ENCODE measurements around the gene CNGA2.

The CNGA2 gene

DNA sequence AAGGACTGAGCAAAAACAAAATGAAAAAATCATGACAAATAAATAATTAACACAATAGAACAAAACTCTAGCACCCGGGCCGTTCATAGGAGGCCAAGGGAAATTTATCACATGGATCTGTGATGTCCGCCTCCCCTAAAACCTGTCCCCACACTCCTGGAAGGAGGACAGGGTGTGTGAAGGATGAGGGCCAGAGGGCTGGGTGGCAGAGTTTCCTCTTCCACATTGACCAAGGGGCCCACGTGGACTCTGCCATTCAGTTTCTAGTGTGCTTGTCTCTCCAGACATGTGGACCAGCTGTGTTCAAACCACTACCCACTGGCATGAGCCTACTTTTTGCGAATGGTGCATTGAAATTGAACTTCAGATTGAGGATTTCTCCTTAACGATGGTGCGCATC lies 33.0 kb upstream of the CNGA2 start:
- no peak for DNase-seq (ENCODE audit: low read depth)
- TF ChIP-seq, protein P1, sequence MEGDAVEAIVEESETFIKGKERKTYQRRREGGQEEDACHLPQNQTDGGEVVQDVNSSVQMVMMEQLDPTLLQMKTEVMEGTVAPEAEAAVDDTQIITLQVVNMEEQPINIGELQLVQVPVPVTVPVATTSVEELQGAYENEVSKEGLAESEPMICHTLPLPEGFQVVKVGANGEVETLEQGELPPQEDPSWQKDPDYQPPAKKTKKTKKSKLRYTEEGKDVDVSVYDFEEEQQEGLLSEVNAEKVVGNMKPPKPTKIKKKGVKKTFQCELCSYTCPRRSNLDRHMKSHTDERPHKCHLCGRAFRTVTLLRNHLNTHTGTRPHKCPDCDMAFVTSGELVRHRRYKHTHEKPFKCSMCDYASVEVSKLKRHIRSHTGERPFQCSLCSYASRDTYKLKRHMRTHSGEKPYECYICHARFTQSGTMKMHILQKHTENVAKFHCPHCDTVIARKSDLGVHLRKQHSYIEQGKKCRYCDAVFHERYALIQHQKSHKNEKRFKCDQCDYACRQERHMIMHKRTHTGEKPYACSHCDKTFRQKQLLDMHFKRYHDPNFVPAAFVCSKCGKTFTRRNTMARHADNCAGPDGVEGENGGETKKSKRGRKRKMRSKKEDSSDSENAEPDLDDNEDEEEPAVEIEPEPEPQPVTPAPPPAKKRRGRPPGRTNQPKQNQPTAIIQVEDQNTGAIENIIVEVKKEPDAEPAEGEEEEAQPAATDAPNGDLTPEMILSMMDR (IDR thresholded peaks at IDR 0.05; ENCODE audit: insufficient read depth, low read depth, low read length, missing control alignments), result no peak
- H3K4me3 ChIP-seq (ENCODE audit: low read depth, low read length), result no peak overlapping the region

DNA sequence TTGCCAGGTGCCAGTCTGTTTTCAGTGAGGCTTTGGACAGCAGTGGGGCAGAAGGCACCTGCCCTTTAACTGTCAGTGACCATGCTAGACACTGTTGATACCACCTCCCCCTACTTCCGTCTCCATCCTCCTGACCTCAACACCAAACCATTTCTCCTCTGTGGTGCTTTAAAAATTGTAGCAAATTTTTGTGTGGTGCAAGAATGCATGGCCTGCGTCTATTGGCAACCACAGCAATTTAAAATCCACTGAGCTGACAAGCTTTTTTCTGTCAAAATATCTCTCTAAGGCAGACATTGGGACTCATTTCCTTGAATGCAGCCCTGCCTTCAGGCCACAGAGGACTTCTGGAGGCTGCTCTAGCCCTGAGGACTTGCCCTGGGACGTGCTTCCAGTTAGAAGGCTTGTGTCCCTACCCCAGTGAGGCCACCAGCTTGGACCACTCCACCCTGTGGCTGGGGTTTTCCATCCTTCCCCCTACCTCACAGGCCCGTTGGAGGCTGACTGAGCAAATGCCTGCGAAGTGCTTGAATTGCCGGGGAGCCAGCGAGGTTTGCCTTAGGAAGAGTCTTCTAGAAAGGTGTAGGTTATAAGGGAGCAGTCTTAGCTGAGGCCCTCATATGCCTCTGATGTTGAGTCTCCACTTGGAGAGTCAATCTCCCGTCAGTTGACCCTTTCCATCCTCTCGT lies 32.4 kb upstream of the CNGA2 start:
- TF ChIP-seq, protein P1 (IDR thresholded peaks at IDR 0.05; ENCODE audit: insufficient read depth, low read depth, low read length, missing control alignments), result no peak
- H3K4me3 ChIP-seq (ENCODE audit: low read depth, low read length), result no peak overlapping the region
- DNase-seq (ENCODE audit: low read depth), result no peak

DNA sequence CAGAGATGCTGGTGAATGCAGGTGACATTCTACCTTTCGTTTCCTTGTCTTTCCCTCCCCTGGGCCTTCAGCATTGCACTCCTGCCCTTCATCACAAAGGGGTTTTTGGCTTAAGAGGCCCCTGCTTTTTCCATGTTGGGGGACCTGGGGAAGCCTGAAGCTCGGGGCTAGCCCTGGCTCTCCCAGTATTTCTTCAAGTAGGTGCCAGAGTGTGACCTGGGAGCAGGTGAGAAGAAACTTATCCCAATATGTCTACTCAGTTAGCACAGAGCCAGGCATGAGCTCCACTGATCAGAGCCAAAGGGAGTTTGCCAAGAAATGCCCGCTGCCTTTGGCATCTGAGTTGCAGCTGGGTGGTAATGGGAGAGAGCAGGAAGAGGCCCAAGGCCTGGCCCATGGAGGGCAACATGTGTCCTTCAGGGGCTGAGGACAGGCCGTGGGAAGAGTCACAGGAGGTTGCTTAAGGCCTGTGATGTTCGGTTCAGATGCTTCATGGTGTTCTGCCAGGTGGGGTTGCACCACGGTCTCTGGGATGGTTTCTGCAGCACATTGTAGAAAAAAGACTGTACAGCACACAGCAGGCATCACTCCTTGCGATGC lies 31.7 kb upstream of the CNGA2 start:
- DNase-seq (ENCODE audit: low read depth), result no peak
- TF ChIP-seq, protein P1 (IDR thresholded peaks at IDR 0.05; ENCODE audit: insufficient read depth, low read depth, low read length, missing control alignments), result no peak
- H3K4me3 ChIP-seq (ENCODE audit: low read depth, low read length), result no peak overlapping the region

DNA sequence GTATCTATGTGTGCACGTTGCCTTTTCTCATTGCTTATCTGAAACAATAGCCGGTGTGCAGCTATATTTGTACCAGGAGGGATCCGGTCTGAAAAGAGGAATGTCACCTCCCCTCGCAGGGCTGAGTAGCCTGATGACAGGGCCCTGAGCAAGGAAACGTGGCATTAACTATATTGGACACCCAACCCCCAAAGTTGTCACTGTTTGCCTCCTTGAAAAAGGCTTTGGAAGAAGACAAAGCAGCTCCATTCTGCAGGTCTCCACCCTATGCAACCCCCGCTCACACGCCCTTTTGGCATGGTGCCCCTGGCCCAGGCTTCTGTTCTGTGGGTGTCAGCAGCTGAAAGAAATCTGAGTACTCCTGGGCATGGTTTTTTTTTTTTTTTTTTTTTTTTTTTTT lies 31.1 kb upstream of the CNGA2 start:
- TF ChIP-seq, protein P1 (IDR thresholded peaks at IDR 0.05; ENCODE audit: insufficient read depth, low read depth, low read length, missing control alignments), result no peak
- no peak for DNase-seq (ENCODE audit: low read depth)
- no peak overlapping the region for H3K4me3 ChIP-seq (ENCODE audit: low read depth, low read length)

DNA sequence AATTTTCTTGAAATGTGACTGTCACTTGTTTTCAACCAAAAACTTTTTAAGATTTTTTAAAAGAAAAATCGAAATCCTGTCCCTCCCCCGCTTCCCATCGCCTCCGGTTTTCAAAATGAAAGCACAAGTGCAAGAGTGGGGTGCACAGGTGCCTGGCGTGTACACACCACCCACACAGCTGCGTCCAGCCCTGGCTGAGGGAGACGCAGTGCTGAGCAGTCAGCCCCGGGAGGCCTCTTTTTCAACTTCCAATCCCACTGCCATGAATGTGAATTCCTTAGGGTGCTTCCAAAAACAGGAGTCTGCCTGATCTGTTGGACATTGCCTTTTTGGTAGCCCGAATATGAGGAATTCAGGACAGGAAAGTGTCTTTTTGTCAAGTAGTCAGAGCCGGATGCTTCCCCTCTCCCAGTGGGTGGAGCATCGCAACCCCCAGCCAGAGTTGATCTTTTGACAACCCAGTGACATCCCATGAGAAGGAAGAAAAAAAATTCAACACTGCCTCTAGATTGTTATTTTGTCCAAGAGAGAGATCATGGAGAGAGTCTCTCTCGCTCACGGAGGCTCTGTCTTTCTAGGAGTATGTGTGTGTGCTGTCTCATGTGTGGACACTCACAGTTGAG lies 30.4 kb upstream of the CNGA2 start:
- no peak for DNase-seq (ENCODE audit: low read depth)
- no peak overlapping the region for H3K4me3 ChIP-seq (ENCODE audit: low read depth, low read length)
- TF ChIP-seq, protein P1 (IDR thresholded peaks at IDR 0.05; ENCODE audit: insufficient read depth, low read depth, low read length, missing control alignments), result no peak

DNA sequence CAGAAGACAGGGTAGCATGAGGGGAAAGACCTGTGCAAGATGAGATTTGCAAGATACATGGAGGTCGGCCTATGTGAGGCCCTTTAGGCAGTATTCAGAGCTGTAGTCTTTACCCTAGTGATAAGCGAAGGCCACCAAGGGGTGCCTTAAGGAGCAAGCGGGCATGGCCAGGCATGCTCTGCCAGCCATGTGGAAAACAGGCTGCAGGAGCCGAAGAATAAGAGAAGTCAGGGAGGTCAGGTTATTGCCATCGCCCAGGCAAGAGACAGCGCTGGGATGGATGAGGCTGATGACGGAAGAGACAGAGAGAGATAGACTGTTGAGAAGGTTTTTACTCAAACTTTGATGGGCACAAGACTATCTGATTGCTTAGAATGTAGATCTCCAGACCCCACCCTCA lies 25.7 kb upstream of the CNGA2 start:
- DNase-seq (ENCODE audit: low read depth), result no peak
- H3K4me3 ChIP-seq (ENCODE audit: low read depth, low read length), result no peak overlapping the region
- TF ChIP-seq, protein P1 (IDR thresholded peaks at IDR 0.05; ENCODE audit: insufficient read depth, low read depth, low read length, missing control alignments), result no peak
